Nephron (organoid): ENCODE data around the gene KLHL42.

Source experiments
- H3K27ac Mint-ChIP-seq, 3 experiments: 2 replicates each; pipeline ENCODE4 v1.8.0; 2020; ENCODE audit warnings: mixed read lengths in 3 of 3, mild to moderate bottlenecking in 2 of 3, moderate library complexity in 1 of 3
- H3K27me3 Mint-ChIP-seq: 2 replicates; pipeline ENCODE4 v1.8.0; 2021; ENCODE audit warnings: low read depth, mild to moderate bottlenecking, moderate library complexity, mixed read lengths
- H3K36me3 Mint-ChIP-seq: 2 replicates; pipeline ENCODE4 v1.8.0; 2020; ENCODE audit warnings: low read depth, mixed read lengths
- H3K4me1 Mint-ChIP-seq: 2 replicates; pipeline ENCODE4 v1.8.0; 2020; ENCODE audit warnings: mixed read lengths
- H3K4me3 Mint-ChIP-seq, 3 experiments: 2 replicates each; pipeline ENCODE4 v1.8.0; 2020; ENCODE audit warnings: mild to moderate bottlenecking in 3 of 3, mixed read lengths in 3 of 3, moderate library complexity in 2 of 3
- H3K9me3 Mint-ChIP-seq: 2 replicates; pipeline ENCODE4 v1.8.0; 2020; ENCODE audit warnings: mixed read lengths
- TF ChIP-seq, protein P1 (sequence below), 3 experiments: fragments of 200-600 bp; sonication (generic); IDR thresholded peaks; one replicate each; pipeline ENCODE4 v1.5.0; 2021; ENCODE audit warnings: antibody characterized with exemption in 3 of 3; ENCODE audit not compliant: unreplicated experiment in 3 of 3

Gene KLHL42

DNA sequence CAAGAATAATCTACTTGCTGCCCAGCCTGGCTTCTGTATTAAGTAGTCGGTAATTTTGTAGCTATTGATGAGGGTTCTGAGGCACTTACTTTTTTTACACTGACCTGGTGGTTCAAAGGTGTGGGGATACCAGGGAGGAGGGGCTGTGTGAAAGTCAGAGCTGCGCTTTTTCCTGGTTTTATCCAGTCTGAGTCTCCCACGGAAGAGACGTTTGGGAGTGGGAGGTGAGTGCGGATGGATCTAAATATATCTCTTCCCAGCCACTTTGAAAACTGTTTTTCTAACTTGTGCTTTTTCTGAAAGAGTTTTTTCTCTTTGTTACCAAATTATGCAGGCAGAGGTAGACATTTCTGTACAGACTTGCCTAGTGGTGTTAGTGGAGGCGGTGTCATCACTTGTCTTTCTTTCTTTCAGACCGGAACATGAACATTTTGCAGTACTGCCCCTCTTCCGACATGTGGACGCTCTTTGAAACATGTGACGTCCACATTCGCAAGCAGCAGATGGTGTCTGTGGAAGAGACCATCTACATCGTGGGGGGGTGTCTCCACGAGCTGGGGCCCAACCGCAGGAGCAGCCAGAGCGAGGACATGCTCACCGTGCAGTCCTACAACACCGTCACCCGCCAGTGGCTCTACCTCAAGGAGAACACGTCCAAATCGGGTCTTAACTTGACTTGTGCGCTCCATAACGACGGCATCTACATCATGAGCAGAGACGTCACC, 17.4 kb downstream of the KLHL42 start:
- TF ChIP-seq, protein P1, sequence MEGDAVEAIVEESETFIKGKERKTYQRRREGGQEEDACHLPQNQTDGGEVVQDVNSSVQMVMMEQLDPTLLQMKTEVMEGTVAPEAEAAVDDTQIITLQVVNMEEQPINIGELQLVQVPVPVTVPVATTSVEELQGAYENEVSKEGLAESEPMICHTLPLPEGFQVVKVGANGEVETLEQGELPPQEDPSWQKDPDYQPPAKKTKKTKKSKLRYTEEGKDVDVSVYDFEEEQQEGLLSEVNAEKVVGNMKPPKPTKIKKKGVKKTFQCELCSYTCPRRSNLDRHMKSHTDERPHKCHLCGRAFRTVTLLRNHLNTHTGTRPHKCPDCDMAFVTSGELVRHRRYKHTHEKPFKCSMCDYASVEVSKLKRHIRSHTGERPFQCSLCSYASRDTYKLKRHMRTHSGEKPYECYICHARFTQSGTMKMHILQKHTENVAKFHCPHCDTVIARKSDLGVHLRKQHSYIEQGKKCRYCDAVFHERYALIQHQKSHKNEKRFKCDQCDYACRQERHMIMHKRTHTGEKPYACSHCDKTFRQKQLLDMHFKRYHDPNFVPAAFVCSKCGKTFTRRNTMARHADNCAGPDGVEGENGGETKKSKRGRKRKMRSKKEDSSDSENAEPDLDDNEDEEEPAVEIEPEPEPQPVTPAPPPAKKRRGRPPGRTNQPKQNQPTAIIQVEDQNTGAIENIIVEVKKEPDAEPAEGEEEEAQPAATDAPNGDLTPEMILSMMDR (IDR thresholded peaks at IDR 0.05; ENCODE audit: unreplicated experiment in 3 of 3): no peak
- Mint-ChIP-seq H3K27ac (no peak overlapping the region), H3K27me3 (no peaks in the 10 kb centered on the region), H3K4me1 (no peaks in the 10 kb centered on the region), H3K36me3 (peaks cover 55% of the 10 kb centered on the region), H3K9me3 (no peaks in the 10 kb centered on the region), H3K4me3 (no peak overlapping the region)

- no peaks in the 10 kb centered on the region for H3K27me3 Mint-ChIP-seq
- no peak overlapping the region for H3K4me3 Mint-ChIP-seq
- H3K36me3 Mint-ChIP-seq: peaks cover 38% of the 10 kb centered on the region
- TF ChIP-seq, protein P1 (IDR thresholded peaks at IDR 0.05; ENCODE audit: unreplicated experiment in 3 of 3): no peak
- H3K27ac Mint-ChIP-seq: no peak overlapping the region
- no peaks in the 10 kb centered on the region for H3K4me1 Mint-ChIP-seq
- no peaks in the 10 kb centered on the region for H3K9me3 Mint-ChIP-seq
These were observed 20.8 kb downstream of the KLHL42 start for GRCh38 chr12:27800819-27801218.

GRCh38 chr12:27801630-27802029, 21.6 kb downstream of the KLHL42 start:
- no peak overlapping the region for H3K4me3 Mint-ChIP-seq
- H3K36me3 Mint-ChIP-seq: peaks cover 32% of the 10 kb centered on the region
- H3K27me3 Mint-ChIP-seq: no peaks in the 10 kb centered on the region
- TF ChIP-seq, protein P1 (IDR thresholded peaks at IDR 0.05; ENCODE audit: unreplicated experiment in 3 of 3): no peak
- H3K27ac Mint-ChIP-seq: no peak overlapping the region
- H3K4me1 Mint-ChIP-seq: no peaks in the 10 kb centered on the region
- H3K9me3 Mint-ChIP-seq: no peaks in the 10 kb centered on the region

DNA sequence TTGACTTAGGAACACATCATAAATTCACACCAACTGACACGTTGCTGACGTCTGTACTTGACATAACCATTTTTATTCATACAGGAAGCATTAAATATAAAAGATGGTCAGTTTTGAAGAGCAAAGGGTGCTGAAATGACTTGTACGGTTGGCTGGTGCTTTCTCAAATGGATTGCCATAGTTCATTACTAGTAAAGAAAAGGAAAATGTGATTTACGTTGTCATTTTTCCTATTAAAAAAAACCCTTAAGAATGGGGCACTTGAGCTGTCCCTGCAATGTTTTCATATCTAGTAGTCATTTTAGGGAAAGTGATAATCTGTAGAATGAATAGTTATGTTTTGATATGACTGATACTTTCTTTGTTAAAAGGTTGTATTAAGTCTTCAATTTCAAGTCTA, 22.5 kb downstream of the KLHL42 start:
- Mint-ChIP-seq H3K4me1 (no peaks in the 10 kb centered on the region), H3K36me3 (peaks cover 23% of the 10 kb centered on the region), H3K9me3 (no peaks in the 10 kb centered on the region), H3K4me3 (no peak overlapping the region), H3K27ac (no peak overlapping the region), H3K27me3 (peaks cover 4% of the 10 kb centered on the region)
- TF ChIP-seq, protein P1 (IDR thresholded peaks at IDR 0.05; ENCODE audit: unreplicated experiment in 3 of 3): no peak

DNA sequence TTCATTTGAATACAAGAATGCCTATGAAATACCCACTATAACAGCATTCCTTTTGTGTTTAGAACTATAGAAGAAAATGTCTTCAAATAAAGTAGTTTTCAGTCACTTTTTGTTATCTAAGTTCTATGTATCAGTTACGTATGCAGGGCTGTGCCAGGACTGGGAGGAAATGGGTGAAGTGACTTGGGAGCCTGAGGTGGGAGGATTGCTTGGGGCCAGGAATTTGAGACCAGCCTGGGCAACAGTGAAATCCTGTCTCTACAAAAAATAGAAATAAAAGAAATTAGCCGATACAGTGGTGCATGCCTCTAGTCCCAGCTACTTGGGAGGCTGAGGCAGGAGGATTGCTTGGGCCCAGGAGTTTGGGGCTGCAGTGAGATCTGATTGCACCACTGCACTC, 22.9 kb downstream of the KLHL42 start:
- Mint-ChIP-seq H3K27me3 (peaks cover 4% of the 10 kb centered on the region), H3K27ac (no peak overlapping the region), H3K4me3 (no peak overlapping the region), H3K4me1 (no peaks in the 10 kb centered on the region), H3K9me3 (no peaks in the 10 kb centered on the region), H3K36me3 (peaks cover 19% of the 10 kb centered on the region)
- TF ChIP-seq, protein P1 (IDR thresholded peaks at IDR 0.05; ENCODE audit: unreplicated experiment in 3 of 3): no peak

GRCh38 chr12:27805238-27805637, 25.2 kb downstream of the KLHL42 start:
- Mint-ChIP-seq H3K9me3 (no peaks in the 10 kb centered on the region), H3K36me3 (peaks cover 9% of the 10 kb centered on the region), H3K4me1 (no peaks in the 10 kb centered on the region), H3K27ac (no peak overlapping the region), H3K4me3 (no peak overlapping the region), H3K27me3 (peaks cover 4% of the 10 kb centered on the region)
- TF ChIP-seq, protein P1 (IDR thresholded peaks at IDR 0.05; ENCODE audit: unreplicated experiment in 3 of 3): no peak
